HG03103 (cell line): Measurements from ENCODE around the gene IRF2BP2.

ENCODE experiments used
- ATAC-seq: cut with Tn5 transposase; IDR thresholded peaks from one replicate; pipeline ENCODE4 v1.9.1; 2021; ENCODE audit warnings: low read depth; ENCODE audit not compliant: unreplicated experiment

The IRF2BP2 gene

GRCh38 chr1:234610061-234610665 lies at the start of gene IRF2BP2:
Gene IRF2BP2 (minus strand): TSS chr1:234610178. CDS start chr1:234609494, 684 bp downstream.
- ATAC-seq, result no peak

- no peak for ATAC-seq
Observed at GRCh38 chr1:234659538-234659937, 49.6 kb upstream of the IRF2BP2 start.

GRCh38 chr1:234658138-234658537 lies 48.2 kb upstream of the IRF2BP2 start:
- no peak for ATAC-seq

- ATAC-seq, result no peak
Observed at GRCh38 chr1:234656944-234657654, 47.1 kb upstream of the IRF2BP2 start.

GRCh38 chr1:234656070-234656895 lies 46.3 kb upstream of the IRF2BP2 start:
- ATAC-seq, result no peak

GRCh38 chr1:234655328-234656069 lies 45.5 kb upstream of the IRF2BP2 start:
- no peak for ATAC-seq

- no peak for ATAC-seq
Observed at GRCh38 chr1:234654002-234654733, 44.2 kb upstream of the IRF2BP2 start.

GRCh38 chr1:234649432-234650081 lies 39.6 kb upstream of the IRF2BP2 start:
- ATAC-seq, result no peak

GRCh38 chr1:234647758-234648157 lies 37.8 kb upstream of the IRF2BP2 start:
- ATAC-seq, result no peak

GRCh38 chr1:234647245-234647644 lies 37.3 kb upstream of the IRF2BP2 start:
- ATAC-seq, result no peak

- ATAC-seq, result no peak
Observed at GRCh38 chr1:234645964-234646363, 36.0 kb upstream of the IRF2BP2 start.

- no peak for ATAC-seq
Observed at GRCh38 chr1:234645474-234645953, 35.5 kb upstream of the IRF2BP2 start.

GRCh38 chr1:234644928-234645327 lies 35.0 kb upstream of the IRF2BP2 start:
- ATAC-seq, result no peak

GRCh38 chr1:234643850-234644134 lies 33.8 kb upstream of the IRF2BP2 start:
- ATAC-seq, result no peak

GRCh38 chr1:234643111-234643849 lies 33.3 kb upstream of the IRF2BP2 start:
- ATAC-seq, result no peak

GRCh38 chr1:234642428-234642827 lies 32.5 kb upstream of the IRF2BP2 start:
- ATAC-seq, result no peak

- ATAC-seq, result no peak
Observed at GRCh38 chr1:234639961-234640360, 30.0 kb upstream of the IRF2BP2 start.

GRCh38 chr1:234638832-234639799 lies 29.1 kb upstream of the IRF2BP2 start:
- ATAC-seq, result no peak
